Smooth muscle cell (in vitro differentiated cells): Measurements from ENCODE around the gene SLC10A3. TPM values are rescaled to one million over a fixed set of nuclear protein-coding genes. Genes with fewer than 3 reads are reported as not detected.

Experiments used
- DNase-seq: peaks from one replicate; lab custom pipeline; 2025; ENCODE audit not compliant: unreplicated experiment; lab: John Stamatoyannopoulos, UW
- H2AFZ ChIP-seq: fragments of 200-600 bp; sonication (generic); 2 replicates; pipeline ENCODE4 v1.6.0; 2016; ENCODE audit warnings: antibody characterized with exemption, low read depth, mild to moderate bottlenecking
- H3F3A ChIP-seq: fragments of 200-600 bp; sonication (generic); 2 replicates; pipeline ENCODE4 v1.6.0; 2017; ENCODE audit warnings: antibody characterized with exemption, low read depth
- H3K27ac ChIP-seq: fragments of 200-600 bp; sonication (generic); 2 replicates; pipeline ENCODE4 v1.5.1; 2016; ENCODE audit warnings: low read depth, mild to moderate bottlenecking
- H3K27me3 ChIP-seq: fragments of 200-600 bp; sonication (generic); 2 replicates; pipeline ENCODE4 v1.6.1; 2016; ENCODE audit warnings: low read depth, mild to moderate bottlenecking
- H3K36me3 ChIP-seq: fragments of 200-600 bp; sonication (generic); 2 replicates; pipeline ENCODE4 v1.5.1; 2016; ENCODE audit warnings: low read depth
- H3K4me1 ChIP-seq: fragments of 200-600 bp; sonication (generic); 2 replicates; pipeline ENCODE4 v1.5.1; 2016; ENCODE audit warnings: low read depth
- H3K4me2 ChIP-seq: fragments of 200-600 bp; sonication (generic); 2 replicates; pipeline ENCODE4 v1.6.0; 2016; ENCODE audit warnings: mild to moderate bottlenecking
- H3K4me3 ChIP-seq: fragments of 200-600 bp; sonication (generic); 2 replicates; pipeline ENCODE4 v1.5.1; 2016; ENCODE audit warnings: mild to moderate bottlenecking
- H3K79me2 ChIP-seq: fragments of 200-600 bp; sonication (generic); 2 replicates; pipeline ENCODE4 v1.6.0; 2016; ENCODE audit warnings: low read depth, mild to moderate bottlenecking
- H3K9ac ChIP-seq: fragments of 200-600 bp; sonication (generic); 2 replicates; pipeline ENCODE4 v1.6.0; 2016; ENCODE audit warnings: low read depth
- H3K9me3 ChIP-seq: fragments of 200-600 bp; sonication (generic); replicated peaks from 2 replicates; pipeline ENCODE4 v1.5.1; 2016; ENCODE audit warnings: low read depth
- H4K20me1 ChIP-seq: fragments of 200-600 bp; sonication (generic); 2 replicates; pipeline ENCODE4 v1.6.0; 2016; ENCODE audit warnings: low read depth
- WGBS: methylation state at CpG from one replicate; pipeline ENCODE4 v1.1.7; 2016; ENCODE audit warnings: low lambda C conversion rate; 5-methylcytosine and 5-hydroxymethylcytosine counted together
- polyA plus RNA-seq: library from polyadenylated mRNA; unstranded; fragments of >200 nt; fragmentation: Nextera tagmentation; extraction: Ambion mirVana; gene quantifications from 2 replicates; pipeline ENCODE4 v1.2.1, GENCODE V29; 2016
- total RNA-seq: library from RNA; depleted of rRNA; stranded (reverse); fragments of >200 nt; gene quantifications from 2 replicates; pipeline ENCODE4 v1.2.3, GENCODE V29; 2014
- TF ChIP-seq, protein P1 (sequence below): fragments of 200-600 bp; sonication (generic); IDR thresholded peaks from 2 replicates; pipeline ENCODE4 v1.5.1; 2017; ENCODE audit warnings: borderline replicate concordance, mild to moderate bottlenecking, antibody characterized with exemption; ENCODE audit not compliant: insufficient read depth, poor library complexity, severe bottlenecking

The SLC10A3 gene
- total and polyA plus RNA-seq, 2 experiments from 2014 or later = 34.7 to 52.1 TPM

- WGBS = 81% methylated on average over 21 of the region's 21 CpGs
- no peaks in the 10 kb centered on the region for H3F3A ChIP-seq
- peaks cover 10% of the 10 kb centered on the region for H3K4me1 ChIP-seq
- no peak overlapping the region for H3K27ac ChIP-seq
- H3K79me2 ChIP-seq = peaks cover 56% of the 10 kb centered on the region
- no peak overlapping the region for H3K4me2 ChIP-seq
- H2AFZ ChIP-seq = no peak overlapping the region
- no peak overlapping the region for H3K9ac ChIP-seq
- H3K9me3 ChIP-seq = no peaks in the 10 kb centered on the region
- TF ChIP-seq, protein P1, sequence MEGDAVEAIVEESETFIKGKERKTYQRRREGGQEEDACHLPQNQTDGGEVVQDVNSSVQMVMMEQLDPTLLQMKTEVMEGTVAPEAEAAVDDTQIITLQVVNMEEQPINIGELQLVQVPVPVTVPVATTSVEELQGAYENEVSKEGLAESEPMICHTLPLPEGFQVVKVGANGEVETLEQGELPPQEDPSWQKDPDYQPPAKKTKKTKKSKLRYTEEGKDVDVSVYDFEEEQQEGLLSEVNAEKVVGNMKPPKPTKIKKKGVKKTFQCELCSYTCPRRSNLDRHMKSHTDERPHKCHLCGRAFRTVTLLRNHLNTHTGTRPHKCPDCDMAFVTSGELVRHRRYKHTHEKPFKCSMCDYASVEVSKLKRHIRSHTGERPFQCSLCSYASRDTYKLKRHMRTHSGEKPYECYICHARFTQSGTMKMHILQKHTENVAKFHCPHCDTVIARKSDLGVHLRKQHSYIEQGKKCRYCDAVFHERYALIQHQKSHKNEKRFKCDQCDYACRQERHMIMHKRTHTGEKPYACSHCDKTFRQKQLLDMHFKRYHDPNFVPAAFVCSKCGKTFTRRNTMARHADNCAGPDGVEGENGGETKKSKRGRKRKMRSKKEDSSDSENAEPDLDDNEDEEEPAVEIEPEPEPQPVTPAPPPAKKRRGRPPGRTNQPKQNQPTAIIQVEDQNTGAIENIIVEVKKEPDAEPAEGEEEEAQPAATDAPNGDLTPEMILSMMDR = no peak
- DNase-seq = no peak
- H4K20me1 ChIP-seq = peaks cover 26% of the 10 kb centered on the region
- H3K4me3 ChIP-seq = no peak overlapping the region
- H3K36me3 ChIP-seq = no peaks in the 10 kb centered on the region
- no peaks in the 10 kb centered on the region for H3K27me3 ChIP-seq
These were observed 48.3 kb downstream of the SLC10A3 start for GRCh38 chrX:154441984-154442707.

GRCh38 chrX:154441564-154441963 lies 48.9 kb downstream of the SLC10A3 start:
- Histone ChIP-seq H3K79me2 (peaks cover 56% of the 10 kb centered on the region), H3K4me1 (peaks cover 10% of the 10 kb centered on the region), H3K9me3 (no peaks in the 10 kb centered on the region), H3K36me3 (no peaks in the 10 kb centered on the region), H3K9ac (no peak overlapping the region), H4K20me1 (peaks cover 26% of the 10 kb centered on the region), H3K4me2 (no peak overlapping the region), H3F3A (no peaks in the 10 kb centered on the region), H3K27me3 (no peaks in the 10 kb centered on the region), H2AFZ (no peak overlapping the region), H3K27ac (no peak overlapping the region), H3K4me3 (no peak overlapping the region)
- TF ChIP-seq, protein P1 = no peak
- 91% methylated on average over 11 of the region's 11 CpGs for WGBS
- DNase-seq = no peak

DNA sequence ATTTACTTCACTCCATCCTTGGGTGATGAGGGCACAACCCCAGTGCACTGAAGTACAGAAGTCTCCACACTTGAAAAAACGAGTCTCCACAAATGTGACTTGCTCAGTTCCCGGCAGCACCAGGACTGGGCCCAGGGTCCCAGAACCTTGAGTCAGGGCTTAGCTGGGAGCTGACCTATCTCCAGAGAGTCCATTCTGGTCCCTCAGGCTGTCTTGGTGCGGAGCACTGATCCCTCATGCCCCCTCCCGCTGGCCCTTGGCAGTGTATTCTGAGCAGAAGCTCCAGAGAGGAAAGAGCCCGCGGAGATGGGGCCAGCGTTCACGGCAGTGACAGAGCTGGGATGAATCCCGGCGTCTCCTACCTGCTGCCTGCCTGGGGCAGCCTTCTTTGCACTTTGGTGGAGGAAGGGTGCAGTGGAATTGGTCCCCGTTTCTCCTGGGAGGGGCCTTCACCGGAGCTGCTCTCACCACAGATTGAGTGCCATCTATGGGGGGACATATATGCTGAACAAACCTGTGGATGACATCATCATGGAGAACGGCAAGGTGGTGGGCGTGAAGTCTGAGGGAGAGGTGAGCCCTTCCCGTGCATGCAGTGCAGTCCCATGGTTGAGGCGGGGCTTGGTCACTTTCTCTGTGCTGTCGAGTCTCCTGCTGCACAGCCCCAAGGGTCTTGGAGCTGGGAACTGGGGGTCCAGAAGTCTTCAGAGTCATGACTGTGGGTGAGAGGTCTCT lies 49.6 kb downstream of the SLC10A3 start:
- no peak overlapping the region for H3K9ac ChIP-seq
- H3K4me3 ChIP-seq = no peak overlapping the region
- H3K4me2 ChIP-seq = no peak overlapping the region
- no peak overlapping the region for H3K27ac ChIP-seq
- peaks cover 56% of the 10 kb centered on the region for H3K79me2 ChIP-seq
- peaks cover 10% of the 10 kb centered on the region for H3K4me1 ChIP-seq
- H3K27me3 ChIP-seq = no peaks in the 10 kb centered on the region
- no peak overlapping the region for H2AFZ ChIP-seq
- WGBS = 90% methylated on average over 17 of the region's 17 CpGs
- H3K9me3 ChIP-seq = no peaks in the 10 kb centered on the region
- TF ChIP-seq, protein P1 = no peak
- no peaks in the 10 kb centered on the region for H3K36me3 ChIP-seq
- H4K20me1 ChIP-seq = peaks cover 26% of the 10 kb centered on the region
- no peak for DNase-seq
- no peaks in the 10 kb centered on the region for H3F3A ChIP-seq
